GM18520 (cell line): ENCODE measurements around the gene ZNF239.
"Not testable (repeated sequence)": the region's sequence is repeated elsewhere in the genome, so short reads cannot be mapped to it uniquely, and the experiment has no call there.

Experiments used
- ATAC-seq: cut with Tn5 transposase; IDR thresholded peaks from one replicate; pipeline ENCODE4 v1.9.1; 2021; ENCODE audit not compliant: unreplicated experiment

The ZNF239 gene

GRCh38 chr10:43584051-43584450, 9.6 kb upstream of the ZNF239 start:
- ATAC-seq: no peak

GRCh38 chr10:43576580-43576979, 2.2 kb upstream of the ZNF239 start:
- no peak for ATAC-seq

- ATAC-seq: no peak
These were observed 1.6 kb upstream of the ZNF239 start for GRCh38 chr10:43576062-43576461.

- ATAC-seq: no peak
These were observed 490 bp upstream of the ZNF239 start for GRCh38 chr10:43574906-43575305.

GRCh38 chr10:43573250-43574000, 991 bp downstream of the ZNF239 start:
- ATAC-seq: no peak

GRCh38 chr10:43570971-43571370, 3.4 kb downstream of the ZNF239 start:
- ATAC-seq: no peak

GRCh38 chr10:43569681-43570080, 4.7 kb downstream of the ZNF239 start:
- ATAC-seq: no peak

GRCh38 chr10:43557214-43557613, 17.2 kb downstream of the ZNF239 start:
- no peak for ATAC-seq

GRCh38 chr10:43543746-43544145, 30.7 kb downstream of the ZNF239 start:
- not testable (repeated sequence) for ATAC-seq

GRCh38 chr10:43524434-43525247, 49.8 kb downstream of the ZNF239 start:
- no peak for ATAC-seq
